Mesenchymal stem cell (in vitro differentiated cells and primary cell): ENCODE measurements around the gene ALOXE3.

Experiments used
- DNase-seq: peaks from one replicate; pipeline ENCODE4 v3.0.0-alpha.2; 2013
- H2AFZ ChIP-seq: one replicate; pipeline ENCODE4 v1.6.1; 2013; ENCODE audit warnings: low read depth, mild to moderate bottlenecking, control low read depth, inconsistent platforms, low read length, moderate library complexity
- H2AK5ac ChIP-seq: 2 replicates; pipeline ENCODE4 v1.6.1; 2013; ENCODE audit warnings: low read length, moderate library complexity, mild to moderate bottlenecking, inconsistent platforms; ENCODE audit not compliant: severe bottlenecking
- H2BK120ac ChIP-seq: one replicate; pipeline ENCODE4 v1.6.1; 2013; ENCODE audit warnings: low read depth, mild to moderate bottlenecking, inconsistent platforms, low read length, moderate library complexity
- H2BK12ac ChIP-seq, 2 experiments: one replicate each; pipeline ENCODE4 v1.6.1; 2013; ENCODE audit warnings: inconsistent platforms in 2 of 2, low read length in 2 of 2, mild to moderate bottlenecking in 2 of 2, moderate library complexity in 2 of 2, control low read depth in 1 of 2
- H2BK15ac ChIP-seq: one replicate; pipeline ENCODE4 v1.6.1; 2013; ENCODE audit warnings: mild to moderate bottlenecking, low read depth, inconsistent platforms; ENCODE audit not compliant: poor library complexity, severe bottlenecking
- H2BK5ac ChIP-seq: 2 replicates; pipeline ENCODE4 v1.6.1; 2013; ENCODE audit warnings: low read depth, mild to moderate bottlenecking, low read length, control low read depth, inconsistent platforms; ENCODE audit not compliant: poor library complexity, severe bottlenecking
- H3K14ac ChIP-seq, 2 experiments: one replicate each; pipeline ENCODE4 v1.6.1; 2013; ENCODE audit warnings: inconsistent platforms in 2 of 2, low read length in 2 of 2, control low read depth in 1 of 2, mild to moderate bottlenecking in 1 of 2, moderate library complexity in 1 of 2
- H3K18ac ChIP-seq, 2 experiments: one replicate each; pipeline ENCODE4 v1.6.1; 2013; ENCODE audit warnings: inconsistent platforms in 2 of 2, low read length in 2 of 2, control low read depth in 1 of 2, low read depth in 1 of 2, mild to moderate bottlenecking in 1 of 2
- H3K23ac ChIP-seq, 2 experiments: one replicate each; pipeline ENCODE4 v1.6.1; 2013; ENCODE audit warnings: inconsistent platforms in 2 of 2, low read length in 2 of 2, mild to moderate bottlenecking in 2 of 2, moderate library complexity in 2 of 2, control low read depth in 1 of 2
- H3K27ac ChIP-seq: 2 replicates; pipeline ENCODE4 v1.5.1; 2013; ENCODE audit warnings: mild to moderate bottlenecking, moderate library complexity, low read length, control low read depth, inconsistent platforms; ENCODE audit not compliant: poor library complexity, severe bottlenecking
- H3K27me3 ChIP-seq, 2 experiments: 2 replicates each; pipeline versions ENCODE4 v1.6.1 to v1.7.0; 2013; ENCODE audit warnings: low read length in 2 of 2, mild to moderate bottlenecking in 2 of 2, moderate library complexity in 2 of 2, control low read depth in 1 of 2, inconsistent platforms in 1 of 2; ENCODE audit not compliant: control insufficient read depth in 1 of 2, insufficient read depth in 1 of 2
- H3K36me3 ChIP-seq, 2 experiments: 2 replicates each; pipeline versions ENCODE4 v1.6.1 to v1.7.0; 2013; ENCODE audit warnings: low read length in 2 of 2, control low read depth in 1 of 2, inconsistent platforms in 1 of 2, low read depth in 1 of 2, mild to moderate bottlenecking in 1 of 2; ENCODE audit not compliant: insufficient read depth in 2 of 2, control insufficient read depth in 1 of 2
- H3K4ac ChIP-seq, 2 experiments: one replicate each; pipeline ENCODE4 v1.6.1; 2013; ENCODE audit warnings: inconsistent platforms in 2 of 2, low read length in 2 of 2, mild to moderate bottlenecking in 2 of 2, moderate library complexity in 2 of 2, control low read depth in 1 of 2, low read depth in 1 of 2
- H3K4me1 ChIP-seq: 2 replicates; pipeline ENCODE4 v1.6.1; 2013; ENCODE audit warnings: low read depth, low read length, control low read depth; ENCODE audit not compliant: control insufficient read depth, insufficient read depth
- H3K4me2 ChIP-seq: 2 replicates; pipeline ENCODE4 v1.6.1; 2013; ENCODE audit warnings: low read length, mild to moderate bottlenecking, inconsistent platforms; ENCODE audit not compliant: poor library complexity, severe bottlenecking
- H3K4me3 ChIP-seq, 2 experiments: 2 replicates each; pipeline versions ENCODE4 v1.5.1 to v1.7.0; 2013; ENCODE audit warnings: low read length in 2 of 2, mild to moderate bottlenecking in 2 of 2, control low read depth in 1 of 2, low read depth in 1 of 2; ENCODE audit not compliant: insufficient read depth in 1 of 2
- H3K79me1 ChIP-seq: replicated peaks from 2 replicates; pipeline ENCODE4 v1.6.1; 2013; ENCODE audit warnings: mild to moderate bottlenecking, control low read depth, low read length, inconsistent platforms; ENCODE audit not compliant: poor library complexity, severe bottlenecking
- H3K9ac ChIP-seq: 2 replicates; pipeline ENCODE4 v1.7.0; 2013; ENCODE audit warnings: mild to moderate bottlenecking, low read length, moderate library complexity
- H3K9me3 ChIP-seq: 2 replicates; pipeline ENCODE4 v1.7.0; 2013; ENCODE audit warnings: mild to moderate bottlenecking, low read length; ENCODE audit not compliant: control insufficient read depth
- H4K8ac ChIP-seq: one replicate; pipeline ENCODE4 v1.6.1; 2013; ENCODE audit warnings: inconsistent platforms, mild to moderate bottlenecking, low read length, moderate library complexity
- H4K91ac ChIP-seq: one replicate; pipeline ENCODE4 v1.6.1; 2013; ENCODE audit warnings: mild to moderate bottlenecking, low read length, inconsistent platforms
- WGBS: methylation state at CpG from one replicate; pipeline ENCODE4 v1.1.7; 2013; ENCODE audit warnings: mixed read lengths; 5-methylcytosine and 5-hydroxymethylcytosine counted together

Gene ALOXE3

DNA sequence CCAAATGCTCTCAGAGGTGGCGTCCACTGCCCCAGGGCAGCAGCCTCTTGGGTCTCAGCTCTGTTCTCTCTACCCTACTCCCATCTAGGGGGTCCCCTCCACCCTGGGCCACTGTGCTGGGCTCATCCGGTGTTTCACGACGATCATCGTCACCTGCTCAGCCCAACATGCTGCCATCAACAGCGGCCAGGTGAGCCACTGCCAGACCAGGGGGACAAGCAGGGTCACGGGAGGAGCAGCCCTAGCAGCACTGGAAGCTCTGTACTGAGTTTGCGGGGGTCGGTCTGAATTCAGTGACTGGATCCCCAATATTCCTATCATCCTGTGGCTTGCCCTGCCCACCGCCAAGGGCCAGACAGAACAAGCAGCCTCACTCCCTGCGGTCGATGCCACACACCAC lies 46.8 kb downstream of the ALOXE3 start:
- Histone ChIP-seq H3K4me2 (no peak overlapping the region), H2BK120ac (no peak overlapping the region), H3K79me1 (no peaks in the 10 kb centered on the region), H3K23ac (no peak overlapping the region), H2AFZ (no peak overlapping the region), H2BK5ac (no peak overlapping the region), H3K27ac (no peak overlapping the region), H4K91ac (no peak overlapping the region), H2BK15ac (no peak overlapping the region), H3K4me1 (peaks cover 10% of the 10 kb centered on the region), H4K8ac (no peak overlapping the region), H3K14ac (no peak overlapping the region), H2AK5ac (no peak overlapping the region), H3K27me3 (peaks cover 87 to 89% of the 10 kb centered on the region in 2 experiments), H3K9ac (no peak overlapping the region), H3K18ac (no peak overlapping the region), H3K4ac (no peak overlapping the region), H2BK12ac (no peak overlapping the region), H3K36me3 (no peaks in the 10 kb centered on the region), H3K4me3 (no peak overlapping the region), H3K9me3 (no peaks in the 10 kb centered on the region)
- WGBS: 93% methylated on average over 12 of the region's 12 CpGs
- DNase-seq: no peak

DNA sequence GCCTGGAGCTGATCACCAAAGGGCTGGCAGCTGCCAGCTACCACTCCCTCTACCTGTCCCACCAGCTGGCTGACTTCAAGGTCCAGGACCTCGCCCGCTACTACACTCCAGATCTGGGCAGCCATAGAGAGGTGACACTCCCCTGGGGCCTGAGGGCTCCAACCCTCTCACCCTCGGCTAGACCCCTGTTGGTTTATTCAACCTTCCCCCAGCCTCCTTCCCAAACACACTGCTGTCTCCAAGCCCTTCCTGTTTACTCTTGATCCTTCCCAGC lies 48.8 kb downstream of the ALOXE3 start:
- DNase-seq: no peak
- no peak overlapping the region for H4K91ac ChIP-seq

DNA sequence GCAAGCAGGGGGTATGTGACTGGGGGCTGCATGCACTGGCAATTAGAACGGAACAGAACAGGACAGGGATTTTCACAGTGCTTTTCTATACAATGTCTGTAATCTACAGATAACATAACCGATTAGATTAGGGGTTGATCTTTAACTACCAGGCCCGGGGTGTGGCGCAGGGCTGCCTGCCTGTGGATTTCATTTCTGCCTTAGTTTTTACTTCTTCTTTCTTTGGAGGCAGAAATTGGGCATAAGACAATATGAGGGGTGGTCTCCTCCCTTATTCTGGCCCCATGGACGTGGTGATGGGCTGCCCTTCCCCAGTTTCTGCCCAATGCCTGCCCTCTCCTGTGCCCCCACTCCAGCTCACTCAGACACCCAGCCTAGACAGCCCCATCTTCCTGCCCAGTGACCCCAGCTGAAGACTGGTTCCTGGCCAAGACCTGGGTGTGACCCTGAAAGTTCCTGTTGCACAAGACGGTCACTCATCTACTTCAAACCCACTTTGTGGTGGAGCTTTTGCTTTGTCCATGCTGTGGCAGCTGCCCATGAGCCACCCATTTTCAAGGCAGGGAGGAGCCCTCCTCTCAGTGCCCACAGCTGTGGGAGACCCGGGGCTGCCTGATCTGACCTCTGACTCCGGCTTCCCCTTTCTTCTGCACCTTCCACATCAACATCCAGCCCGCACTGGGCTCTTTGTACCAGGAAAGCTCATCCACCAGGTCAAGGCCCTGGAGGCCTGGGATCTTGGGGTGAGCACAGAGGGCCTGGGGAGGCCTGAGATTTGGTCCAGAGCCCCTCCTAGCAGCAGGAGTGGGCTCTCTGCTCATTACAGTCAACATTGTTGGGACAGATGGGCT lies 49.4 kb downstream of the ALOXE3 start:
- 83% methylated on average over 8 of the region's 9 CpGs for WGBS
- DNase-seq: no peak
- Histone ChIP-seq H3K79me1 (no peaks in the 10 kb centered on the region), H3K4ac (no peak overlapping the region), H3K4me2 (no peak overlapping the region), H2AK5ac (no peak overlapping the region), H4K8ac (no peak overlapping the region), H3K27ac (no peak overlapping the region), H3K23ac (no peak overlapping the region), H3K18ac (no peak overlapping the region), H3K27me3 (peaks cover 79 to 83% of the 10 kb centered on the region in 2 experiments), H2BK5ac (no peak overlapping the region), H3K4me1 (peaks cover 10% of the 10 kb centered on the region), H3K36me3 (no peaks in the 10 kb centered on the region), H2BK15ac (no peak overlapping the region), H3K9me3 (no peaks in the 10 kb centered on the region), H3K14ac (no peak overlapping the region), H4K91ac (no peak overlapping the region), H3K9ac (no peak overlapping the region), H2BK12ac (no peak overlapping the region), H3K4me3 (no peak overlapping the region), H2BK120ac (no peak overlapping the region), H2AFZ (no peak overlapping the region)

More for the DNA sequence above, 48.8 kb downstream of the ALOXE3 start:
- WGBS: 55% methylated on average over 3 of the region's 3 CpGs
- Histone ChIP-seq H3K18ac (no peak overlapping the region), H3K27me3 (peaks cover 81 to 84% of the 10 kb centered on the region in 2 experiments), H3K9ac (no peak overlapping the region), H4K8ac (no peak overlapping the region), H2BK12ac (no peak overlapping the region), H3K9me3 (no peaks in the 10 kb centered on the region), H3K14ac (no peak overlapping the region), H3K4ac (no peak overlapping the region), H2BK120ac (no peak overlapping the region), H3K4me2 (no peak overlapping the region), H2AK5ac (no peak overlapping the region), H3K79me1 (no peaks in the 10 kb centered on the region), H3K23ac (no peak overlapping the region), H2AFZ (no peak overlapping the region), H3K4me3 (no peak overlapping the region), H3K4me1 (peaks cover 10% of the 10 kb centered on the region), H3K27ac (no peak overlapping the region), H2BK5ac (no peak overlapping the region), H2BK15ac (no peak overlapping the region), H3K36me3 (no peaks in the 10 kb centered on the region)

DNA sequence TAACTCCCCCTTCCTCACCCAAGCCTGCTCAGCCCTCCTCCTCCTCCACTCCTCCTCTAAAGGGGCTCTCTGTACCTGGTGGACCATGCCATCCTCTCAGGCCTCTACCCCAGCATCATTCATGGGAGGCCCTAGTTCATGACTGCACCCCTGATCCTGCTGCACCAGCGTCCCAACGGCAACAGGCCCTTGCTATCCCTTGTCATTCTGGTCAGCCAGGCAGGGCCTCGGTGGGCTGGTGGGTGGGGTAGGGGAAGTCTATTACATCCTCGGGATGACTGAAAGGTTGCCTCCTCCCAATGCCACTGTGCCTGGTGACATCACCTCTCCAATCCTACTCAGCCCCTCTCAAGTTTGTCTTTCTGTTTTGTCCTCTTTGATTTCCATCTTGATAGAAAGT lies 50.5 kb downstream of the ALOXE3 start:
- Histone ChIP-seq H2BK5ac (no peak overlapping the region), H3K4ac (no peak overlapping the region), H3K14ac (no peak overlapping the region), H3K27ac (no peak overlapping the region), H3K4me1 (peaks cover 4% of the 10 kb centered on the region), H3K4me2 (no peak overlapping the region), H2BK120ac (no peak overlapping the region), H3K23ac (no peak overlapping the region), H3K18ac (no peak overlapping the region), H4K91ac (no peak overlapping the region), H2BK12ac (no peak overlapping the region), H3K4me3 (no peak overlapping the region), H4K8ac (no peak overlapping the region), H2AFZ (no peak overlapping the region), H3K36me3 (no peaks in the 10 kb centered on the region), H3K27me3 (peaks cover 77 to 82% of the 10 kb centered on the region in 2 experiments), H3K9ac (no peak overlapping the region), H3K79me1 (no peaks in the 10 kb centered on the region), H3K9me3 (no peaks in the 10 kb centered on the region), H2AK5ac (no peak overlapping the region), H2BK15ac (no peak overlapping the region)
- no peak for DNase-seq
- no CpG with 5 or more reads among the region's 4 CpGs for WGBS
